Stimulated activated CD4-positive, alpha-beta T cell treated with anti-CD3 and anti-CD28 coated beads, Interleukin-12 subunit alpha, Interleukin-12 subunit beta, amount 100 ng/mL, for 48 hours (primary cell): ENCODE results near the gene HOXB3.

ENCODE experiments used
- DNase-seq, 3 donors: peaks; one replicate each; pipeline ENCODE4 v3.0.0-alpha.2; 2020; ENCODE audit warnings: low read depth in 2 of 3, low spot score in 1 of 3

Gene HOXB3

GRCh38 chr17:48613862-48614694, 24.0 kb upstream of the HOXB3 start:
- DNase-seq = no peak

- no peak for DNase-seq
These were observed 23.0 kb upstream of the HOXB3 start for GRCh38 chr17:48612854-48613691.

- DNase-seq = no peak
These were observed 22.4 kb upstream of the HOXB3 start for GRCh38 chr17:48612456-48612853.

GRCh38 chr17:48611681-48612455, 21.8 kb upstream of the HOXB3 start:
- no peak for DNase-seq

GRCh38 chr17:48611213-48611612, 21.2 kb upstream of the HOXB3 start:
- no peak for DNase-seq

GRCh38 chr17:48610282-48611211, 20.5 kb upstream of the HOXB3 start, which contains the start of gene HOXB7:
Gene HOXB7 (minus strand): TSS chr17:48611017. CDS start chr17:48610918, 99 bp downstream.
- DNase-seq = peak in 2 of 3 donors; percentile 61 to 70

GRCh38 chr17:48609759-48610281, 19.8 kb upstream of the HOXB3 start:
- no peak for DNase-seq

GRCh38 chr17:48609033-48609432, 19.0 kb upstream of the HOXB3 start:
- DNase-seq = no peak

- DNase-seq = no peak
These were observed 18.4 kb upstream of the HOXB3 start for GRCh38 chr17:48608494-48608834.

GRCh38 chr17:48606892-48607614, 17.0 kb upstream of the HOXB3 start:
- DNase-seq = no peak

- no peak for DNase-seq
These were observed 16.2 kb upstream of the HOXB3 start for GRCh38 chr17:48605991-48606891.

- no peak for DNase-seq
These were observed 15.4 kb upstream of the HOXB3 start for GRCh38 chr17:48605409-48605919.

- no peak for DNase-seq
These were observed 14.8 kb upstream of the HOXB3 start, which contains the start of gene HOXB6 for GRCh38 chr17:48604770-48605329. Gene HOXB6 (minus strand): TSS chr17:48604986. CDS start chr17:48598150, 6,836 bp downstream.

GRCh38 chr17:48603959-48604769, 14.1 kb upstream of the HOXB3 start:
- DNase-seq = no peak

- no peak for DNase-seq
These were observed 11.7 kb upstream of the HOXB3 start for GRCh38 chr17:48601539-48602425.

- DNase-seq = no peak
These were observed 11.1 kb upstream of the HOXB3 start for GRCh38 chr17:48601207-48601538.
